WERI-Rb-1 (cell line): ENCODE results near the gene TRPM3.

Experiments used
- DNase-seq: peaks from one replicate; pipeline ENCODE4 v3.0.0-alpha.2; 2020
- H3K27ac ChIP-seq: fragments of 250-450 bp; sonication (Bioruptor Pico); 2 replicates; pipeline ENCODE4 v1.5.1; 2020; ENCODE audit warnings: mild to moderate bottlenecking, moderate library complexity
- H3K27me3 ChIP-seq: fragments of 250-450 bp; sonication (Bioruptor Pico); 2 replicates; pipeline ENCODE4 v1.5.1; 2021; ENCODE audit warnings: mild to moderate bottlenecking, low read depth, moderate library complexity; ENCODE audit not compliant: insufficient read depth, severe bottlenecking
- H3K36me3 ChIP-seq: fragments of 250-450 bp; sonication (Bioruptor Pico); 2 replicates; pipeline ENCODE4 v1.5.1; 2020; ENCODE audit warnings: mild to moderate bottlenecking, moderate library complexity
- H3K4me3 ChIP-seq: 2 replicates; pipeline ENCODE4 v1.5.1; 2011; ENCODE audit warnings: low read depth, mild to moderate bottlenecking, control low read depth, low read length
- H3K9me3 ChIP-seq: fragments of 250-450 bp; sonication (Bioruptor Pico); 2 replicates; pipeline ENCODE4 v1.5.1; 2021; ENCODE audit warnings: mild to moderate bottlenecking, moderate library complexity; ENCODE audit not compliant: severe bottlenecking
- CTCF ChIP-seq: IDR thresholded peaks from 2 replicates; pipeline ENCODE4 v1.5.1; 2011; ENCODE audit warnings: low read depth, mild to moderate bottlenecking, control low read depth, inconsistent platforms, low read length

The TRPM3 gene

GRCh38 chr9:70580606-70581195, 540.7 kb downstream of the TRPM3 start:
- no peak overlapping the region for H3K4me3 ChIP-seq
- peak overlapping the region; percentile 52 for H3K27ac ChIP-seq
- peak; percentile 38 for DNase-seq
- H3K36me3 ChIP-seq, result no peaks in the 10 kb centered on the region
- no peaks in the 10 kb centered on the region for H3K27me3 ChIP-seq
- no peaks in the 10 kb centered on the region for H3K9me3 ChIP-seq
- no peak for TF ChIP-seq CTCF

- Histone ChIP-seq H3K4me3 (no peak overlapping the region), H3K27ac (peak overlapping the region; percentile 52), H3K9me3 (no peaks in the 10 kb centered on the region), H3K36me3 (no peaks in the 10 kb centered on the region), H3K27me3 (no peaks in the 10 kb centered on the region)
- TF ChIP-seq CTCF, result no peak
- no peak for DNase-seq
Measured at GRCh38 chr9:70579686-70580085, 541.7 kb downstream of the TRPM3 start.

- H3K9me3 ChIP-seq, result no peaks in the 10 kb centered on the region
- no peak overlapping the region for H3K27ac ChIP-seq
- no peak for TF ChIP-seq CTCF
- DNase-seq, result no peak
- no peaks in the 10 kb centered on the region for H3K36me3 ChIP-seq
- no peak overlapping the region for H3K4me3 ChIP-seq
- no peaks in the 10 kb centered on the region for H3K27me3 ChIP-seq
Measured at GRCh38 chr9:70578720-70579119, 542.7 kb downstream of the TRPM3 start.

GRCh38 chr9:70577671-70578070, 543.8 kb downstream of the TRPM3 start:
- Histone ChIP-seq H3K36me3 (no peaks in the 10 kb centered on the region), H3K4me3 (no peak overlapping the region), H3K9me3 (no peaks in the 10 kb centered on the region), H3K27ac (no peak overlapping the region), H3K27me3 (no peaks in the 10 kb centered on the region)
- DNase-seq, result no peak
- no peak for TF ChIP-seq CTCF

- TF ChIP-seq CTCF, result no peak
- Histone ChIP-seq H3K4me3 (no peak overlapping the region), H3K36me3 (no peaks in the 10 kb centered on the region), H3K27me3 (no peaks in the 10 kb centered on the region), H3K27ac (no peak overlapping the region), H3K9me3 (no peaks in the 10 kb centered on the region)
- no peak for DNase-seq
Measured at GRCh38 chr9:70576116-70576515, 545.3 kb downstream of the TRPM3 start.
